A673 (cell line): ENCODE results near the gene CNOT3.

Experiments used
- CTCF ChIP-seq: fragments of 300-800, 200-600 bp; sonication (generic); conservative IDR thresholded peaks from 2 replicates; pipeline ENCODE4 v1.5.1; 2017; ENCODE audit warnings: low read depth, mild to moderate bottlenecking, antibody characterized with exemption, low read length, moderate library complexity, mixed read lengths
- EZH2 ChIP-seq: fragments of 200-600 bp; sonication (generic); IDR thresholded peaks from 2 replicates; pipeline ENCODE4 v1.6.1; 2017; ENCODE audit warnings: borderline replicate concordance, low read depth, mild to moderate bottlenecking, mixed read lengths, antibody characterized with exemption, low read length; ENCODE audit not compliant: poor library complexity, severe bottlenecking

GRCh38 chr19:54159352-54160181, 22.0 kb downstream of the CNOT3 start, which contains the start of gene LENG1:
- no peak for TF ChIP-seq EZH2
- TF ChIP-seq CTCF, result peak; percentile 53
